WI38 (cell line): ENCODE data around the gene MET.
"Not testable (repeated sequence)": the region's sequence is repeated elsewhere in the genome, so short reads cannot be mapped to it uniquely, and the experiment has no call there.

Experiments used
- H3K4me3 ChIP-seq: 2 replicates; pipeline ENCODE4 v1.5.1; 2011; ENCODE audit warnings: low read depth, mild to moderate bottlenecking, control low read depth, low read length
- TF ChIP-seq, protein P1 (sequence below): IDR thresholded peaks from 2 replicates; pipeline ENCODE4 v1.5.1; 2012; ENCODE audit warnings: low read depth, mild to moderate bottlenecking, control low read depth, low read length

Gene MET

DNA sequence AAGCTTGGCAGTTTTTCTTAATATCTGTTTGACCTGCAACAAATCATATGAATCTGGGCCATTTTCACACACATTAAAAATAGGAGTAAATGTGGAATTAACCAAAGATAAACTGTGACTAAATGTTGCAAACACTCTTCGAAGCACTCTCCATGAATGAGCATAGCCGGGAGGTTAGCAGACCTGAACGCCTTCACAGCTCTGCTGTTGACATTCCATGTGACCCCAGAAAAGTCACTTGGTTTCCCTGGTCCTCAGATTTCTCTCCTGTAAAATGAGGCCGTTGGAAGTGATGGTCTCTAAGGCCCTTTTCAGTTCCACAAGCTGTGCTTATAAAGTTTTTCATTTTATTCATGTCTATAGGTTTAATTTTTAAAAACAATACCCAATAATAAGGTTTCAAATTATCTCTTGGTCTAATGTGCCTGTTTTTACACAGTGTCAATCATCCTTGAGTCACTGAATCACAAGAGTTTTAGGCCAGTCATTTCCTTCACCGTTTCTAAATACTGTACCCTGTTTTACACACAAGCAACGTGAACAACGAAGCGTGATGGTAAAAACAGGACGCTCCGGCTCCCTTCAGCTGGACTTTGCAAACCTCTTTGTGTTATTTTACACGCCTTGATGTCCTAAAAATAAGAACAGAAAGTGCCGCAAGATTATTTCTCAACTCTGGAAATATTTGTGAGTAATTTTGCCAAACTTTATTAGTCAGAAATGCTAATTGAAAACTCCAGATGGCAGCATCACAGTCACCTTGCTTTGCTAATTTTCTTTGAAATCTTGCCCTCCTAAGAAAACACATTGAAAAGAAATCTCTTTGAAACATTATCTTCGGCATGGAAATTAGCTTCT lies 38.6 kb upstream of the MET start:
- TF ChIP-seq, protein P1, sequence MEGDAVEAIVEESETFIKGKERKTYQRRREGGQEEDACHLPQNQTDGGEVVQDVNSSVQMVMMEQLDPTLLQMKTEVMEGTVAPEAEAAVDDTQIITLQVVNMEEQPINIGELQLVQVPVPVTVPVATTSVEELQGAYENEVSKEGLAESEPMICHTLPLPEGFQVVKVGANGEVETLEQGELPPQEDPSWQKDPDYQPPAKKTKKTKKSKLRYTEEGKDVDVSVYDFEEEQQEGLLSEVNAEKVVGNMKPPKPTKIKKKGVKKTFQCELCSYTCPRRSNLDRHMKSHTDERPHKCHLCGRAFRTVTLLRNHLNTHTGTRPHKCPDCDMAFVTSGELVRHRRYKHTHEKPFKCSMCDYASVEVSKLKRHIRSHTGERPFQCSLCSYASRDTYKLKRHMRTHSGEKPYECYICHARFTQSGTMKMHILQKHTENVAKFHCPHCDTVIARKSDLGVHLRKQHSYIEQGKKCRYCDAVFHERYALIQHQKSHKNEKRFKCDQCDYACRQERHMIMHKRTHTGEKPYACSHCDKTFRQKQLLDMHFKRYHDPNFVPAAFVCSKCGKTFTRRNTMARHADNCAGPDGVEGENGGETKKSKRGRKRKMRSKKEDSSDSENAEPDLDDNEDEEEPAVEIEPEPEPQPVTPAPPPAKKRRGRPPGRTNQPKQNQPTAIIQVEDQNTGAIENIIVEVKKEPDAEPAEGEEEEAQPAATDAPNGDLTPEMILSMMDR = no peak

DNA sequence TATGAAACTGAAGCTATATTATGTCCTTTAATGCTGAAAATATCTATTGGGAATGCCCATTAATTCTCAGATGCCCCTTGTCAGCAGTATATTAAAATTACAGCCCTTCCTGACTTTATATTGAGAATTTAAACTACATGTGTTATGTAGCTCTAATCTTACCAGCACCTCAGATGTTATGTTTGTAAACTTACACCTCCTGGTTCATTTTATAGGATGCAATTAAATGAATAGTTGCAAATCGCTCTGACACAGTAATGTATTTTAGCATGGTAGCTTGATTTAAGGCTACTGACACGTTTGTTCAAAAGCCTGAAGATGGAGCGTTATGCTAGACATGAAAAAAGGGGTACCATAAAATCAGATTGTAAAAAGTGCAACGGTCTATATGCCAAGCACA lies 35.0 kb upstream of the MET start:
- TF ChIP-seq, protein P1 = no peak
- H3K4me3 ChIP-seq = no peak overlapping the region

More for the DNA sequence above, 38.6 kb upstream of the MET start:
- H3K4me3 ChIP-seq = no peak overlapping the region

- H3K4me3 ChIP-seq = not testable (repeated sequence)
Observed at GRCh38 chr7:116638592-116638991, 33.4 kb upstream of the MET start.

DNA sequence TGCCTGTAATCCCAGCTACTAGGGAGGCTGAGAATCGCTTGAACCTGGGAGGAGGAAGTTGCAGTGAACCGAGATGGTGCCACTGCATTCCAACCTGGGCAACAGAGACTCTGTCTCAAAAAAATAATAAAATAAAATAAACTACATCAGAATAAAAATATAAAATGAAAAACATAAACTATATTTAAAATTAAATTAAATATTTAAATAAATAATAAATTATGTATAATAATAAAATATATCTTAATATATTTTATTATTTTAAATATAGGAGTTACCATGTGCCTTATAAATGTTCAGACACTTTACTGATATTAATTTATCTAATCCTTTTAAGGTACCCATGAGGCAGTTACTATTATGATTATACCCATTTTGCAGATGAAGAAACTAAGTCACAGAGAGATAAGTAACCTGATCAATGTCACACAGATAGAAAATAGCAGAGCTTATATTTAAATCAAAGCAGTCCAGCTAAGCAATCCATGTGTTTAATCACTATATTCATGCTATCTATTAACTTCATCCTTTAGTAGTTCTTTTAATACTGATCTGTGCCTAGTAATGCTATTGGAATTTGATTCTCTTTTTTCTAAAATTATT lies 30.3 kb upstream of the MET start:
- no peak overlapping the region for H3K4me3 ChIP-seq
- TF ChIP-seq, protein P1 = no peak

GRCh38 chr7:116643148-116643547 lies 28.8 kb upstream of the MET start:
- H3K4me3 ChIP-seq = not testable (repeated sequence)

DNA sequence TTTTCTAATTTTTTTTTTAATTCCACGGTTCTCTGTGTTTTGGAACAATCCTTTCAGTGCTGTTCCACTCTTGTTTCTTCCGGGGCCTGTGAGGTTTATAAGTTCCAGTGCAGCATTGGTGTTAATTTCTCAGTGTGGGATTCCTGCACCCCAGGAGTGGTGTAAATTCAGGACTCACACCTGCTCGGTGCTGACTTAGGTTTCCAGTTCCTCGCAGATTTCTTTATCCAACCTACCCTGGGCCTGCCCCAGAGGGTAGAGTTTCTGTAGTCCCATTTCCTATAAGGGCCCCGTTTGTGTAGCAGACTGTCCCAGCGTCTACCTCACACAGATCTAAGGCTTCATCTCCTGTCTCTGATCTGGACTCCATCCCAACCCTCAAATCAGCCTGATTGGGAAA lies 27.4 kb upstream of the MET start:
- TF ChIP-seq, protein P1 = no peak
- H3K4me3 ChIP-seq = no peak overlapping the region

- TF ChIP-seq, protein P1 = no peak
- no peak overlapping the region for H3K4me3 ChIP-seq
Observed at GRCh38 chr7:116647290-116647689, 24.7 kb upstream of the MET start.

DNA sequence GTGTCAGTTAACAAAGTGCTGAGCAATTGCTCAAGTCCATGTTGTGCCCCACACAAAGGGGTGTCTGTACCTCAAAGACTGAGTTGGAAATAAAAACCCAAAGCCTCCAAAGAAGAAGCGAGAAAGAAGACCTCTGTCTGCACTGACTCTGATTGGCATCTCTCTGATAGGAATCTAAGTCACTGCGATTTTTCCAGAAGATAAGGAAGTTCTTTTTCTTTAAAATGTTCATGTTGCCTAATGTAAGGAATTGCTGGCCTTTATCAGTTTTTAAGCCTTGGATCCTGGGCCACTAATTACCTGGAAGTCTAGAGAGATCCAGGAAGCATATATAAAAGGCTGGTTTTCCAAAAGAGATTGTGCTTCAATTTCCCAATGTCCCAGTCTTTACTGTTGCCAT lies 24.1 kb upstream of the MET start:
- no peak overlapping the region for H3K4me3 ChIP-seq
- TF ChIP-seq, protein P1 = no peak
